ENCODE results near the gene TFAP2B.

The TFAP2B gene

DNA sequence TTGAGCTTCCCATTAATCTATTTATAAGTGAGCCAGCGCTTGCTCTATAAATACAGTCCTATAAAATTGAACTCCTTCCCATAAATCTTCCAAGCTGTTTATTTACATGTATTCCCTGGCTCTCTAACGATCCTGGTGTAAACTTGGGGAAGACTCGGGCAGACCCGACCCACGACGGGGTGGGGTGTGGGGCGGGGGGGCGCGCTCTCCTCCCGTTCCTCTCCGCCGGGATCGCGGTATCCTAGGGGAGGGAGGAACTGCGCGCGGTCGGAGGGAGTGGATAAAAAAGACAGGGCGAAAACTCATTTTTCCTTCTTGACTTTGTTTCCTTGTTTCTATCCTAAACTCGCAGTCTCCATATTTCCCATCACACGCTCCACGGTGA is 31.1 kb downstream of the TFAP2B start:
- no peak for DNase-seq

DNA sequence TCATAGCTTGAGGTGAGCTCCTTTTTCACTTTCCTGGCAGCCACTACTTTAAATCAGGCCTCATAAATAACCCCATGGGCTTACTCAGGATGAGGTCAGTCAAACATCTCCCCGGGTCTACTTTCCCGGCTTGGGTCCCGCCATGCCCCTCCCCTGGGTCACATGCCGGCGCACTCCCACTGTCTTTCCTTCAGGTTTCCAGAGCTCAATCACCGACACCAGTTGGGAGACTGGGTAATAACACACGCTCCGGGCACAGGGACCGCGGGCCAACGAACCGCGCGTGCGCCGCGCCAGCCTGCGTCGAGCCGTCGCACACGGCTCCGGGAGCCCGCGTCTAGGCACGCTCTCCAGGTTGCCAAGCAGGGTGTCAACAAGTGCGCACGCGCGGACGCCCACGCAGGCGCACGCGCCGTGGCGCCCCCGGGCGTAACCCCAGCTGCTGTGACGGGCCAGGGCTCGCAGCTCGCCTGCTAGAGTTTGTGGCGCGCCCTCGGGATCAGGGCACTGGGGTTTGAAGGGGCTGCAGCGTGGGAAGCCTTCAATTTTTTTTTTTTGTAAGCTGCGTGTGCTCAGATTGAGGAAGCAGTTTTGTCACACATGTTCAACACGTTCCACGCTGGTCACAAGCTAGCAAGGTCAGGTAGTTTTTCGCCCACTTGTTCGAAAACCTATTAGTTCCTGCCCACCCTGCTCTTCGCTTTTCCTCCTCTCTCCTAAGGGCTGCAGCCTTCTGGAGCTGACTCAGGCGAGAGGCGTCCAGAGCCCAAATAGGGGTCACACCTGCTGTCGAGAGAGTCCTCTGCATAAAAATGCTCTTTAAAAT is 31.8 kb downstream of the TFAP2B start:
- no peak for DNase-seq

DNA sequence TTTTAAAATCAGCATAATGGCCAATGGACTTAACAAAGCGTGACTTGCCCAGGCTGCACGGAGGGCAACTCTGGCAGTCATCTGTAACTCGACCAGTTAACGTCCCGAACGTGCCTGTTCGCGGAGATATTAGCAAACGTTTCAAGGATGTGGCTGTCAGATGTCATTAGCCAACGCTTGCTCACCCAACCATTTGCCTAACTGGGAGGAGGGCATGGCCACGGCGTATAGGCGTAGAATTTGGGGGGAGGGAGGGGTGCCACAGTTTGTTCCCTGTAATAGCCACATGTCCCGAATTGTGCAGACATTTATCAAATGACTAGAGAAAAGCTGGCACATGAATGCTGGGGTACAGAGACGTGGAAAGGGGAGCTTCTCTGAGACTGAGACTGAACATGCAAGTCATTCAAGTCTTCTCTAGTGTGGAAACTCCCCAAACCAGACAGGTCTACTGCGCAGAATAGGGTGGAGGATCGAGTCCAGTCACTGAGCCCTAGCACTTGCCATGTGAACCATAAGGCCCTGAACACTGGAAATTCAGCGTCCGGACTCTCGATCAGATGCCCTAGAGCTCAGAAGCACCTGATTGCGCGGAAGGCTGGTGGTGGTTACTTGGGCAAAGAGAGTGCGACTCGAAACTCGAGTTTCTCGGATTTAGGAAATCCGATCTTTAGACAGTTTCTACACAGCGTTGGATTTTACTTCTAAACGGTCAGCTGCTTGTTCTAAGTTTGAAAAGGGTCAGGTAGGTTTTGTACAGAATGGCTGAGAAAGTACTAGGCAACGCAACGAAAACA is 32.6 kb downstream of the TFAP2B start:
- DNase-seq, result no peak

DNA sequence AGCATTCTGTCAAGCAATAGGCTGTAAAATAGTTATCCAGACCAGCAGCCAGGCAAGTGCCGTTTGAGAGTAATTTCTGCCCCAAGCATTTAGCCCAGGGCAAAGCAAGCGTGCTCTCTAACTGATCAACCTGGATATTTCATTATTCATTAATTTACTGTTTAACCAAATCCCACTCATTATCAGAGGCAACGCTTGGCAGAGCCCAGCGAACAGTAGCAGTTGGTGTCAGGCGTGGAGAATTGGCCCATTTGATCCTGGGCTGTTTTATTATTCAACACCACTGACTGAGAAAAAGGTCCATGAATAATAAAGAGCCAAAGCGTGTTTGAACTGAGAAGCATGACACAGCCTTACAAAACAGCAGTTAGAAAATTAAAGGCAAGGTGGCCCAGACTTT is 35.3 kb downstream of the TFAP2B start:
- no peak for DNase-seq

DNA sequence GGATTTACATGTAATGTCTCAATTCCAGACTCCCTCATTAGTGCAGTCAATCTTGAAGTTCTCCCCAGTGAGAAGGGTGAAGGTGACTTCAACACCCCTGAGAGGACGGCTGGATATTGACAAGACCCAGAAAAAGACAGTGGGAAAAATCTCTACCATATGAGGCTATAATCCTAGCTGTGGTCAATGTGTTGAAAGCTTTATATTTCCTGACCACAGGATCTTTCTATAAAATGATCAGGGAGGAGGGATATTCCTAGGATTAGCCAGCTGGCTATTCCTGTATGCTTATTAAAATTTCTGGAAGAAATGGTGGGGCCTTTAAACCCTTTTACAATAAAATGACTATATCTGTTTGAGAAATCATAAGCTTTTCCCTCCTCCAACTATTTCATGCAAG is 43.0 kb downstream of the TFAP2B start:
- DNase-seq, result no peak

DNA sequence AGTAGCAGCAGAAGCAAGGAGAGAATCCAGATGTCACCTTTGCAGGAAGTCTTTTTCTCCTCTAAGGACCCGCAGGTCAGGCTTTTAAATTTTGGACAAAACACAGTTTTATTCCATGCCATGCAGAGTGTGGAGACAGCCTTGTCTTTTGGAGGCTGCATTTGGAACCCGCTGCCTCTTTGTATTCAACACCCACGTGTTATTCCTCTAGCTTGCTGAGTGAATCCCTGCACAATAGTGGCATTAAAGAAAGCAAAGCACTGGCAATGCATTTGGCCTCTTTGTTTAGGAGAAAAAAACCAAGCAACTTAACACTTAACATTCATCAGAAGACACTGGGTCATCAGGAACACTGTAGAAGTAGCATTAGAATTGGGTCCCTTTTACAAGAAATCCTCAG is 43.5 kb downstream of the TFAP2B start:
- no peak for DNase-seq

DNA sequence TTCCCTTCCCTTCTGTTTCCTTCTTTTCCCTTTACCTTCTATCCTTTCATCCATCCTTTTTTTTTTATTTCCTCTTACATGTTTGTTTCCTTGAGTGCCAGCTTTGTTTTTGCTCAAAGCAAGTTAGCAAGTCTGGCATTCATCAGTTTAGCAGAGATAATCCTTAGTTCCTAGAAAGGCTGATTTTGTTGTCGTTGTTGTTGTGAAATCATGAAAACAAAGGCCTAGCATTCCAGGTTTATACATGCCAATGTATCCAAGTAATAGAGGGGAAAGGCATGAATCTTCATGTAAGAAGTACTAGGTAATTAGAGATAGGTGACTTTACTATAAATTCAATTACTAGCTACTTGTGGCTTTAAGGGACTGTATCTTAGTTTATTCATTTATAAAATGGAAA is 45.9 kb downstream of the TFAP2B start:
- DNase-seq, result no peak

DNA sequence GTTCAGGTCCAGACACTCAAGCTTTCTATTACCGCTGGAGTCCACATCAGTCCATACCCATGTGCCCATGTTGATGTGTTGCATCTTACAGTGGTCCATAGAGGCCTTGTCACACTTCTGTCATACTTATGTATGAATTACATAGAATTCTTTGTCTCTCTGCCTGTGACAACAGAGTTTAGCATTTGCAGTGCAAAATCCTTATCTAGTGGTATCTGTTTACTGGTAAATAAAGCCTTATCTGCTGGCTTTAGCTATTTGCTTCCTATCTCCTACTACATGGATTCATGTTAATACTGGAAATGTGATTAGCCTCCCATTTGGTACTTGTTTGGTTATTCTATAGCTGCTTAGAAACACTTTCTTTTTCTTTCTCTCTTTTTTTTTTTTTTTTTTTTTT is 49.8 kb downstream of the TFAP2B start:
- DNase-seq, result no peak

DNA sequence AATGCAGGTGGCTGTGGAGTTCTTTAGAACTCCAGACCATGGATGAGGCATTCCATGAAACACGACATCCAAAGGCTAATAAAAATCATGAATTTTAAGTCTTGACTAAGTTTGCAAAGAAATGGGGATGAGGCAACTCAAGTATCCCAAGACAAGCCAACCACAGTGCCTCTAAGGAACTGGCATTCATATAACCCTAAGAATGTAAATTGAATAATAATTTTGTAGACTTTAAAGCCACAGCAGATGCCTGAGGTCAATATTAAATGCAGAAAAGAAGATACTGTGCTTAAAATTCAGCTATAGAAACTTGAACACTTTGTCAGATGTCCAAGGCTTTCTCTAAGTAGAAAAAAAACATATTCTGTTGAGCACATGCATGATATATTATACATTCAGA is 54.5 kb downstream of the TFAP2B start:
- no peak for DNase-seq

DNA sequence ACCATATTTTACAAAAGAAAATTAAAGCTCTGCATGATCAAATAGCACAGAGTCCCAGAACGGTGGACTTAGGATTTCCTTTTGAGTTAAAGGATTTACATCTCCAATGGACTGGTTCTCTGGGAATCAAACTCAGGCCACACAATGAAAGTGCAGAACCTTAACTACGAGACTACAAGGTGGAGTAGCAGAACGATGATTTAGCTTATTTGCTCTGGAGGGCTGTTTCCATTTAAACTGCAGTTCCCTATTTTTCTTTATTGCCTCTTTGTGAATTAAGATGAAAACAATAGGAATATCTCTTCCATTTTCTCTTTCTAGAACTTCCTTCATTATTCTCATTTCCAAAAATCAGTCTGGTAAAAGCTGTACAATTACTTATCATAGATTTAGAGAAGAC is 65.7 kb downstream of the TFAP2B start:
- DNase-seq, result no peak

DNA sequence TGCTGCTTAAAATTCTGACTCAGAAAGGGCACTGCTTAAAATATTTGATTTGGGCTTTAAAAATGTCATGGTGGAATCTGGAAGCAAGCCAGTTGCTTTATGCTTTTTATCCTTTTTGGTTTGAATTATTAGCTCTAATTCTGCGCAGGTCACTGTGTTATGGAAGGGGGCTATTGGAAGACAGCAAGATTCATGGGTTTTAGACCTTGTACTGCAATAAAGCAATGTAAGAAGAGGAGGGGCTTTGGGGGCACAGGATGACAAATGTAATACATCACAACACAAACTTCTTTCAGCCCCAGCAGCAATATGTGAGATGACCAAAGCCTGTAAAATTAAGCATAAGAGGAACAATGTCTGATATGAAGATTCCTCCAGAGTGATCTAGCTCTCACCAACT is 68.4 kb downstream of the TFAP2B start:
- no peak for DNase-seq

DNA sequence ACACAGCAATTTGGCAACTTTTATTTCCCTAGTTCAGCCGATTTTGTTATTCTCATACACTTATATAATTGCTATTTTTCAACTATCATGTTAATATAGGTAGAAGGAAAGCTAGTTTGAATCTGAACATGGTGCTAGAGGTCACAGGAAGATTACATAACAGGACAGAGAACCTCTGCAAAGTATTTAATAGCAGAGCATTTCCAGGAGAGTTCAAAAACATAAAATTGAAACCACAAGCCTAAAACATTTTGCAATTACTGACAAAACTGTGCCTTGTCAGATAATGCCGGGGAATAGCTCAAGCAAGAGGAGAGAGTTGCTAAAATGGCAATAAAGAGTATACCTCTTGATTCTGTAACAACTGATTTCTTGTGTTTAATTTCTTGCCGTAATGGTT is 70.8 kb downstream of the TFAP2B start:
- no peak for DNase-seq

DNA sequence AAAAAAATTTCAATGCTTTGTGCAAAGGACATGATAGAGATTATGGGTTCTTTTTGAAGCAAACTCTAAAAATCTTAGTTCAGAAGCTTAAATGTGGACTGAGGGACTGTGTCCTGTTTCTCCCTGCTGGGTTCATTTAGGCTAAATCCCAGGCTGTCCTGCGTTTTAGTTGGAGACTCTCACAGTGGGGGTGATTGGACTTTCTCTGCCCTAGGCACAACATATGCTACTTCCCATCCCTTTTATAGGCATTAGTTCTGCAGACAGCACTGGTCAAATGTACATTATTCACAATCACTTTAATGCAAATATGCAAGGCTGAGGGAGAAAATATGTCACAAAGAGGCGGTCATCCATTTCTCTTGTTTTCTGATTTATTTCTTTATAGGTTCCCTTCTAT is 71.3 kb downstream of the TFAP2B start:
- no peak for DNase-seq

DNA sequence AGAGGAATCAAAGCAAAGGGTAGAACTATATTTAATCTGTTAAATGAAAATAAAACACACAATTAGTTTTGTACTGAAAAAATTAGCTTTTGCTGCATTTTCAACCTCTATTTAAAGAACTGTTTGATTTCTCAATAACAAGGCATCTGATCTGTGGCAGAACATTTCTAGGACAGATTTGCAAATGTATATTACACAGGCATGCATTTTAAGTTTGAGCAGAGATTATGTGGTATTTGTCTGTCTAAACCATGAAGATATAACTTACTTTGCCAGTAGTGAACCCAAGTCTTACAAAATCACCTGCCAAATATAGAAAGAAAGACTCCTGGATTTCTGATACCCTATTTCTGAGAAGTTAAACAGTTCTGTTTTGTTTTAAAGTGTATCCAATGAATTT is 71.9 kb downstream of the TFAP2B start:
- DNase-seq, result no peak

DNA sequence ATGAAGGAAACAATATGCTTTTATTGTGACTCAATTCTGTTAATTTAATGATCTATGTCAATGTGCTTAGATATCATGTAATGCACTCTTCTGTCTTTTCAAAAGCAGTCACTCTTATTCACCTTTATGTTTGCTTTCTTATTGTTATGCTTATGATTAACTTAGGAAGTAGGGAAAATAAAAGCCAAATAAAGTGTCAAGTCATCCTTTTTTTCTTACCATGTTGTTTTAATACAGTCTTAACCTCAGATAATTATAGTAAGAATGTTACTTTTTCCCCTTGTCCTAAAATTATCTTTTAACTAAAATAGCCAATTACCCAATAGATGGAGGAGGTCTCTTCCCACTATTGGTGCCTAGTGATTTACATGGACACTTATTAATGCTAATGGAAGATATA is 72.6 kb downstream of the TFAP2B start:
- no peak for DNase-seq
